Neural cell (in vitro differentiated cells): ENCODE results near the gene LIPC. TPM values are rescaled to one million over a fixed set of nuclear protein-coding genes. Genes with fewer than 3 reads are reported as not detected.

Source experiments
- H2AFZ ChIP-seq: fragments of 200-600, 300-800 bp; sonication (generic), shearing (Covaris generic); 2 replicates; pipeline ENCODE4 v1.6.0; 2014; ENCODE audit warnings: low read depth, mild to moderate bottlenecking, antibody characterized with exemption, low read length, moderate library complexity
- H3F3A ChIP-seq: fragments of 200-600 bp; shearing (Covaris generic); 2 replicates; pipeline ENCODE4 v1.6.1; 2016; ENCODE audit warnings: mild to moderate bottlenecking, moderate library complexity, mixed read lengths, antibody characterized with exemption, low read length; ENCODE audit not compliant: insufficient read depth, poor library complexity, severe bottlenecking
- H3K27ac ChIP-seq: fragments of 200-600, 300-800 bp; sonication (generic), shearing (Covaris generic); 2 replicates; pipeline ENCODE4 v1.5.1; 2014; ENCODE audit warnings: mild to moderate bottlenecking, low read length, moderate library complexity
- H3K27me3 ChIP-seq: fragments of 300-800, 200-600 bp; sonication (generic), shearing (Covaris generic); 2 replicates; pipeline ENCODE4 v1.6.0; 2014; ENCODE audit warnings: mild to moderate bottlenecking, low read depth, low read length, moderate library complexity; ENCODE audit not compliant: insufficient read depth
- H3K36me3 ChIP-seq: fragments of 300-800, 200-600 bp; sonication (generic), shearing (Covaris generic); 2 replicates; pipeline ENCODE4 v1.5.1; 2014; ENCODE audit warnings: mild to moderate bottlenecking, antibody characterized with exemption, low read length, moderate library complexity; ENCODE audit not compliant: insufficient read depth
- H3K4me2 ChIP-seq: fragments of 300-800, 200-600 bp; sonication (generic), shearing (Covaris generic); 2 replicates; pipeline ENCODE4 v1.6.0; 2014; ENCODE audit warnings: mild to moderate bottlenecking, low read length
- H3K4me3 ChIP-seq: fragments of 300-800, 200-600 bp; sonication (generic), shearing (Covaris generic); 2 replicates; pipeline ENCODE4 v1.5.1; 2014; ENCODE audit warnings: mild to moderate bottlenecking, low read length, moderate library complexity
- H3K79me2 ChIP-seq: fragments of 200-600 bp; shearing (Covaris generic); replicated peaks from 2 replicates; pipeline ENCODE4 v1.6.0; 2014; ENCODE audit warnings: mild to moderate bottlenecking, low read length, moderate library complexity; ENCODE audit not compliant: insufficient read depth
- H3K9ac ChIP-seq: fragments of 300-800, 200-600 bp; sonication (generic), shearing (Covaris generic); 2 replicates; pipeline ENCODE4 v1.6.1; 2016; ENCODE audit warnings: mild to moderate bottlenecking, low read length, mixed read lengths
- H3K9me2 ChIP-seq: fragments of 200-600 bp; shearing (Covaris generic); 2 replicates; pipeline ENCODE4 v1.6.1; 2016; ENCODE audit warnings: mild to moderate bottlenecking, low read length, mixed read lengths; ENCODE audit not compliant: insufficient read depth
- H3K9me3 ChIP-seq: fragments of 200-600, 300-800 bp; sonication (generic), shearing (Covaris generic); 2 replicates; pipeline ENCODE4 v1.6.1; 2016; ENCODE audit warnings: mild to moderate bottlenecking, mixed run types, low read length, moderate library complexity, mixed read lengths
- H4K20me1 ChIP-seq: fragments of 200-600 bp; shearing (Covaris generic); 2 replicates; pipeline ENCODE4 v1.6.1; 2016; ENCODE audit warnings: mild to moderate bottlenecking, mixed run types; ENCODE audit not compliant: insufficient read depth
- EP300 ChIP-seq: fragments of 450-650 bp; conservative IDR thresholded peaks from 2 replicates; pipeline ENCODE4 v1.6.1; 2014; ENCODE audit warnings: antibody characterized with exemption, mild to moderate bottlenecking, moderate library complexity; ENCODE audit not compliant: poor library complexity, severe bottlenecking
- EZH2 ChIP-seq: fragments of 200-600, 300-800 bp; shearing (Covaris generic), sonication (generic); IDR thresholded peaks from 2 replicates; pipeline ENCODE4 v1.6.1; 2014; ENCODE audit warnings: antibody characterized with exemption, low read length, borderline replicate concordance, mild to moderate bottlenecking; ENCODE audit not compliant: insufficient read depth, poor library complexity, severe bottlenecking
- MXI1 ChIP-seq: fragments of 450-650 bp; conservative IDR thresholded peaks from 2 replicates; pipeline ENCODE4 v1.6.1; 2014; ENCODE audit warnings: antibody characterized with exemption, mild to moderate bottlenecking; ENCODE audit not compliant: poor library complexity, severe bottlenecking
- POLR2AphosphoS5 ChIP-seq: IDR thresholded peaks from 2 replicates; pipeline ENCODE4 v1.6.1; 2012
- RAD21 ChIP-seq: fragments of 450-650 bp; conservative IDR thresholded peaks from 2 replicates; pipeline ENCODE4 v1.6.1; 2014; ENCODE audit warnings: antibody characterized with exemption, mild to moderate bottlenecking, moderate library complexity
- SMC3 ChIP-seq: fragments of 450-650 bp; conservative IDR thresholded peaks from 2 replicates; pipeline ENCODE4 v1.6.1; 2014; ENCODE audit warnings: antibody characterized with exemption, mild to moderate bottlenecking, moderate library complexity; ENCODE audit not compliant: poor library complexity
- TAF1 ChIP-seq: IDR thresholded peaks from 2 replicates; pipeline ENCODE4 v1.6.1; 2012; ENCODE audit warnings: low read depth
- polyA plus RNA-seq: library from polyadenylated mRNA; depleted of rRNA; stranded (reverse); fragments of >200 nt; gene quantifications from 2 replicates; pipeline ENCODE4 v1.2.3, GENCODE V29; 2014
- TF ChIP-seq, protein P1 (sequence below): fragments of 450-650 bp; IDR thresholded peaks from 2 replicates; pipeline ENCODE4 v1.5.1; 2014; ENCODE audit warnings: antibody characterized with exemption, mild to moderate bottlenecking, moderate library complexity; ENCODE audit not compliant: poor library complexity, severe bottlenecking
- TF ChIP-seq, protein P2 (sequence below): IDR thresholded peaks from 2 replicates; pipeline ENCODE4 v1.6.1; 2012; ENCODE audit warnings: borderline replicate concordance

Gene LIPC
- polyA plus RNA-seq, 1 donor from 2014 or later = not detected

DNA sequence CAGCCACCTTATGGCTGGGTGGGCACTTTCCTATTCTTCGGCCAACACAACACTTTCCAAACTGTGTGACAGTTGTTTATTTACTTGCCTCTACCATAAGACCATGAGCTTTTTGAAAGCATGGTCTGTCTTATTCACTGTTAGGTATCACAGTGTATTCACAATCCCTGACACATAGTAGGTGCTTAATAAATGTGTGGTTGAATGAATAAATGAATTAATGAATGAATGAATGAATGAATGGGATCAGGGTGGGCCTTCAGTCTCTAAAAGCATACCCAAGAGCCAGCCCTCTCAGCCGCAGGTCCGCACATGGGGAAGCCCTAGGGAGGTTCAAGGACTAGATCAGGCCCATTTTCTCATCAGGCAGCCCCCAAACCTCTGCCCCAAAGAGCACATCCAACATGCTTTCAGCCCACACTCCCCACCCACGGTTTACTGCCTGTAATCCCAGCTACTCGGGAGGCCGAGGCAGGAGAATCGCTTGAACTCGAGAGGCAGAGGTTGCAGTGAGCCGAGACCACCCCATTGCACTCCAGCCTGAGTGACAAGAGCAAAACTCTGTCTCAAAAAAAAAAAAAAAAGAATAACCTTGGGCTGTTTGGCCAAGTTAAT, 95.9 kb downstream of the LIPC start:
- H3K27ac ChIP-seq = no peak overlapping the region
- H3K9ac ChIP-seq = no peak overlapping the region
- TF ChIP-seq POLR2AphosphoS5 (no peak), RAD21 (no peak), TAF1 (no peak), EZH2 (no peak), SMC3 (no peak), EP300 (no peak), MXI1 (no peak)
- TF ChIP-seq, protein P1, sequence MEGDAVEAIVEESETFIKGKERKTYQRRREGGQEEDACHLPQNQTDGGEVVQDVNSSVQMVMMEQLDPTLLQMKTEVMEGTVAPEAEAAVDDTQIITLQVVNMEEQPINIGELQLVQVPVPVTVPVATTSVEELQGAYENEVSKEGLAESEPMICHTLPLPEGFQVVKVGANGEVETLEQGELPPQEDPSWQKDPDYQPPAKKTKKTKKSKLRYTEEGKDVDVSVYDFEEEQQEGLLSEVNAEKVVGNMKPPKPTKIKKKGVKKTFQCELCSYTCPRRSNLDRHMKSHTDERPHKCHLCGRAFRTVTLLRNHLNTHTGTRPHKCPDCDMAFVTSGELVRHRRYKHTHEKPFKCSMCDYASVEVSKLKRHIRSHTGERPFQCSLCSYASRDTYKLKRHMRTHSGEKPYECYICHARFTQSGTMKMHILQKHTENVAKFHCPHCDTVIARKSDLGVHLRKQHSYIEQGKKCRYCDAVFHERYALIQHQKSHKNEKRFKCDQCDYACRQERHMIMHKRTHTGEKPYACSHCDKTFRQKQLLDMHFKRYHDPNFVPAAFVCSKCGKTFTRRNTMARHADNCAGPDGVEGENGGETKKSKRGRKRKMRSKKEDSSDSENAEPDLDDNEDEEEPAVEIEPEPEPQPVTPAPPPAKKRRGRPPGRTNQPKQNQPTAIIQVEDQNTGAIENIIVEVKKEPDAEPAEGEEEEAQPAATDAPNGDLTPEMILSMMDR = no peak
- TF ChIP-seq, protein P2, sequence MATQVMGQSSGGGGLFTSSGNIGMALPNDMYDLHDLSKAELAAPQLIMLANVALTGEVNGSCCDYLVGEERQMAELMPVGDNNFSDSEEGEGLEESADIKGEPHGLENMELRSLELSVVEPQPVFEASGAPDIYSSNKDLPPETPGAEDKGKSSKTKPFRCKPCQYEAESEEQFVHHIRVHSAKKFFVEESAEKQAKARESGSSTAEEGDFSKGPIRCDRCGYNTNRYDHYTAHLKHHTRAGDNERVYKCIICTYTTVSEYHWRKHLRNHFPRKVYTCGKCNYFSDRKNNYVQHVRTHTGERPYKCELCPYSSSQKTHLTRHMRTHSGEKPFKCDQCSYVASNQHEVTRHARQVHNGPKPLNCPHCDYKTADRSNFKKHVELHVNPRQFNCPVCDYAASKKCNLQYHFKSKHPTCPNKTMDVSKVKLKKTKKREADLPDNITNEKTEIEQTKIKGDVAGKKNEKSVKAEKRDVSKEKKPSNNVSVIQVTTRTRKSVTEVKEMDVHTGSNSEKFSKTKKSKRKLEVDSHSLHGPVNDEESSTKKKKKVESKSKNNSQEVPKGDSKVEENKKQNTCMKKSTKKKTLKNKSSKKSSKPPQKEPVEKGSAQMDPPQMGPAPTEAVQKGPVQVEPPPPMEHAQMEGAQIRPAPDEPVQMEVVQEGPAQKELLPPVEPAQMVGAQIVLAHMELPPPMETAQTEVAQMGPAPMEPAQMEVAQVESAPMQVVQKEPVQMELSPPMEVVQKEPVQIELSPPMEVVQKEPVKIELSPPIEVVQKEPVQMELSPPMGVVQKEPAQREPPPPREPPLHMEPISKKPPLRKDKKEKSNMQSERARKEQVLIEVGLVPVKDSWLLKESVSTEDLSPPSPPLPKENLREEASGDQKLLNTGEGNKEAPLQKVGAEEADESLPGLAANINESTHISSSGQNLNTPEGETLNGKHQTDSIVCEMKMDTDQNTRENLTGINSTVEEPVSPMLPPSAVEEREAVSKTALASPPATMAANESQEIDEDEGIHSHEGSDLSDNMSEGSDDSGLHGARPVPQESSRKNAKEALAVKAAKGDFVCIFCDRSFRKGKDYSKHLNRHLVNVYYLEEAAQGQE = no peak
- no peaks in the 10 kb centered on the region for H3F3A ChIP-seq
- no peaks in the 10 kb centered on the region for H3K9me3 ChIP-seq
- no peak overlapping the region for H3K4me3 ChIP-seq
- H3K9me2 ChIP-seq = no peaks in the 10 kb centered on the region
- H2AFZ ChIP-seq = no peak overlapping the region
- H3K27me3 ChIP-seq = no peaks in the 10 kb centered on the region
- no peaks in the 10 kb centered on the region for H4K20me1 ChIP-seq
- no peaks in the 10 kb centered on the region for H3K79me2 ChIP-seq
- H3K4me2 ChIP-seq = no peak overlapping the region
- no peaks in the 10 kb centered on the region for H3K36me3 ChIP-seq

DNA sequence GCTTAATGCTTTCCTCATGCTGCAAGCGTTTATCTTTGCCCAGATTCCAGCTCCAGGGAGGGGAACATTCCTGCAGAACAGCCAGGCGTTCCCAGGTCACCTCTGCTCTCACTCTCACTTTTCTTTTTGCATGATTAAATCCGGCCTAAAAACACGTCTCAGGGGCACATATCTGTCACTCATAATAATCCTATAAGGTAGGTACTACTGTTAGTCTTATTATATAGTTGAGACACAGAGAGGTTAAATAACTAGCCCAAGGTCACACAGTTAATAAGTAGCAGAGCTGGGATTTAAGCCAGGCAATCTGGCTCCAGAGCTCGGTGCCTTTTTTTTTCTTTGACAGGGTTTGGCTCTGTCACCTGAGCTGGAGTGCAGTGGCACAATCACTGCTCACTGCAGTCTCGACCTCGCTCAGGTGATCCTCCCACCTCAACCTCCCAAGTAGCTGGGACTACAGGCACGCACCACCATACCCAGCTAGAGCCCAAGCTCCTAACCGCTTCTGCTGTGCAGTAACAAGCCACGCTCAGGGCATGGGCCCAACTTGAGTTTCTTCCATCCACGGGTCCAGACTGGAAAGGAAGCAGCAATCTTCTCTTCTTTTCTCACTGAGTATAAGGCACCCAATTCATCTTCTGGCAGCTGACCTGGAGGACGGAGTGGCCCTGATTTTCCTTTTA, 96.5 kb downstream of the LIPC start:
- no peaks in the 10 kb centered on the region for H3K27me3 ChIP-seq
- no peak overlapping the region for H3K27ac ChIP-seq
- no peaks in the 10 kb centered on the region for H3K36me3 ChIP-seq
- no peaks in the 10 kb centered on the region for H3K9me2 ChIP-seq
- no peaks in the 10 kb centered on the region for H4K20me1 ChIP-seq
- no peaks in the 10 kb centered on the region for H3K79me2 ChIP-seq
- no peak overlapping the region for H3K4me3 ChIP-seq
- H3F3A ChIP-seq = no peaks in the 10 kb centered on the region
- H3K9me3 ChIP-seq = no peaks in the 10 kb centered on the region
- H3K4me2 ChIP-seq = no peak overlapping the region
- TF ChIP-seq RAD21 = no peak
- TF ChIP-seq, protein P1 = no peak
- no peak for TF ChIP-seq EZH2
- no peak for TF ChIP-seq POLR2AphosphoS5
- TF ChIP-seq EP300 = no peak
- no peak for TF ChIP-seq MXI1
- TF ChIP-seq, protein P2 = no peak
- TF ChIP-seq TAF1 = no peak
- TF ChIP-seq SMC3 = no peak
- H2AFZ ChIP-seq = no peak overlapping the region
- no peak overlapping the region for H3K9ac ChIP-seq
